HepG2 (cell line): ENCODE results near the gene GJC2. TPM values are rescaled to one million over a fixed set of nuclear protein-coding genes. Genes with fewer than 3 reads are reported as not detected.

Experiments used
- ATAC-seq: fragments of 200-7000 bp; cut with Tn5 transposase; 3 replicates; pipeline ENCODE4 v1.9.1; 2020; ENCODE audit warnings: mild to moderate bottlenecking, moderate library complexity
- BruUV-seq: library from RNA; stranded (reverse); fragments of 400-500 nt; replicated peaks from 2 replicates; lab custom pipeline; 2021; lab: Mats Ljungman, UMichigan
- CTCF ChIA-PET: fragments of 300-600 bp; formaldehyde crosslinking; extraction: SDS; loops from one replicate; lab custom pipeline; 2021; ENCODE audit warnings: low total read pairs, inconsistent platforms, low intra/inter-chr PET ratio; lab: Yijun Ruan, JAX
- POLR2A ChIA-PET: fragments of 350-600 bp; sonication (Branson Sonifier 250); formaldehyde crosslinking; loops from one replicate; lab custom pipeline; 2020; ENCODE audit warnings: antibody characterized with exemption, inconsistent platforms; lab: Yijun Ruan, JAX
- DNase-seq: peaks from one replicate; pipeline ENCODE4 v3.0.0-alpha.2; 2015; ENCODE audit warnings: low spot score
- FAIRE-seq: peaks from 3 replicates; lab custom pipeline; 2011; peaks lifted over from hg19 to GRCh38; lab: Jason Lieb, UNC
- H2AFZ ChIP-seq: one replicate; pipeline ENCODE4 v1.6.1; 2011; ENCODE audit warnings: low read length, inconsistent platforms
- H3K27ac ChIP-seq: fragments of 300-600 bp; 3 replicates; pipeline ENCODE4 v1.8.0; 2011; ENCODE audit warnings: mixed run types, mild to moderate bottlenecking, mixed read lengths, low read length, inconsistent platforms; ENCODE audit not compliant: insufficient read depth; ENCODE audit errors: extremely low read length
- H3K27me3 ChIP-seq, 2 experiments: fragments of 200-600 bp in 1 of 2; 2 replicates in 1 of 2; 3 replicates in 1 of 2; pipeline versions ENCODE4 v1.6.0 to v1.8.0; 2011; ENCODE audit warnings: low read length in 2 of 2, mild to moderate bottlenecking in 2 of 2, moderate library complexity in 2 of 2, inconsistent platforms in 1 of 2; ENCODE audit not compliant: insufficient read depth in 2 of 2, control insufficient read depth in 1 of 2
- H3K36me3 ChIP-seq, 2 experiments: fragments of 200-600 bp in 1 of 2; replicated peaks in 1 of 2; 2 replicates in 1 of 2; 3 replicates in 1 of 2; pipeline versions ENCODE4 v1.5.1 to v1.8.0; 2011; ENCODE audit warnings: low read length in 2 of 2, inconsistent platforms in 1 of 2; ENCODE audit not compliant: insufficient read depth in 2 of 2, control insufficient read depth in 1 of 2
- H3K4me1 ChIP-seq: 2 replicates; pipeline ENCODE4 v1.5.1; 2012; ENCODE audit warnings: low read length, inconsistent platforms; ENCODE audit not compliant: insufficient read depth
- H3K4me2 ChIP-seq: 2 replicates; pipeline ENCODE4 v1.6.0; 2011; ENCODE audit warnings: low read depth, low read length, inconsistent platforms
- H3K4me3 ChIP-seq, 3 experiments: fragments of 200-600 bp in 1 of 3; sonication (generic), shearing (Covaris generic) in 1 of 3; replicated peaks in 1 of 3; 2 replicates each; pipeline ENCODE4 v1.5.1; 2011 to 2016; ENCODE audit warnings: low read length in 3 of 3, inconsistent platforms in 2 of 3, low read depth in 2 of 3, mild to moderate bottlenecking in 2 of 3, control low read depth in 1 of 3, mixed read lengths in 1 of 3; ENCODE audit not compliant: insufficient read depth in 1 of 3
- H3K79me2 ChIP-seq: one replicate; pipeline ENCODE4 v1.6.1; 2011; ENCODE audit warnings: low read length, inconsistent platforms; ENCODE audit not compliant: insufficient read depth
- H3K9ac ChIP-seq: 2 replicates; pipeline ENCODE4 v1.6.0; 2011; ENCODE audit warnings: mild to moderate bottlenecking, low read depth, low read length, inconsistent platforms; ENCODE audit not compliant: insufficient read depth
- H3K9me3 ChIP-seq: 2 replicates; pipeline ENCODE4 v1.5.1; 2012; ENCODE audit warnings: mild to moderate bottlenecking, low read length
- H4K20me1 ChIP-seq: 2 replicates; pipeline ENCODE4 v1.6.0; 2011; ENCODE audit warnings: inconsistent platforms, mild to moderate bottlenecking, low read length, moderate library complexity; ENCODE audit not compliant: insufficient read depth
- CSRNP1 ChIP-seq: sonication (generic); formaldehyde crosslinking; IDR thresholded peaks from 2 replicates; pipeline ENCODE4 v1.8.1; 2023; ENCODE audit warnings: mild to moderate bottlenecking, missing genetic modification reagents
- DZIP1 ChIP-seq: sonication (generic); formaldehyde crosslinking; IDR thresholded peaks from 2 replicates; pipeline ENCODE4 v1.5.0; 2020; ENCODE audit warnings: mild to moderate bottlenecking, missing genetic modification reagents
- EED ChIP-seq: sonication (generic); formaldehyde crosslinking; IDR thresholded peaks from 2 replicates; pipeline ENCODE4 v1.5.0; 2020; ENCODE audit warnings: mild to moderate bottlenecking, missing genetic modification reagents
- IRF2 ChIP-seq: IDR thresholded peaks from 2 replicates; pipeline ENCODE4 v1.6.1; 2018; ENCODE audit warnings: missing genetic modification reagents, missing compliant biosample characterization
- MYC ChIP-seq: sonication (generic); formaldehyde crosslinking; IDR thresholded peaks from 2 replicates; pipeline ENCODE4 v1.9.0; 2021; ENCODE audit warnings: missing genetic modification reagents, borderline replicate concordance
- U2AF1 ChIP-seq: fragments of 200-400 bp; formaldehyde crosslinking; optimal IDR thresholded peaks from 2 replicates; pipeline ENCODE3; 2017; ENCODE audit warnings: mild to moderate bottlenecking, low read depth, low read length
- U2AF2 ChIP-seq: fragments of 200-400 bp; formaldehyde crosslinking; IDR thresholded peaks from 2 replicates; pipeline ENCODE4 v1.6.1; 2017; ENCODE audit warnings: low read depth, mild to moderate bottlenecking, low read length
- ZFY ChIP-seq: sonication (generic); formaldehyde crosslinking; IDR thresholded peaks from 2 replicates; pipeline ENCODE4 v1.4.0; 2020; ENCODE audit warnings: missing genetic modification reagents
- ZNF101 ChIP-seq: sonication (generic); formaldehyde crosslinking; IDR thresholded peaks from 2 replicates; pipeline ENCODE4 v1.4.0; 2020; ENCODE audit warnings: mild to moderate bottlenecking, low read depth, missing genetic modification reagents, borderline replicate concordance
- ZNF687 ChIP-seq: sonication (generic); formaldehyde crosslinking; IDR thresholded peaks from 2 replicates; pipeline ENCODE4 v1.5.1; 2020; ENCODE audit warnings: mild to moderate bottlenecking, missing genetic modification reagents, moderate library complexity
- ZNF720 ChIP-seq: sonication (generic); formaldehyde crosslinking; IDR thresholded peaks from 2 replicates; pipeline ENCODE4 v1.4.0; 2020; ENCODE audit warnings: missing genetic modification reagents
- WGBS: methylation state at CpG from one replicate; pipeline ENCODE4 v1.1.6; 2017; ENCODE audit warnings: low lambda C conversion rate; 5-methylcytosine and 5-hydroxymethylcytosine counted together
- in situ Hi-C: cut with HindIII; loops from 2 replicates; pipeline ENCODE4 v1.10.0; 2017; ENCODE audit warnings: low pct_unique_long_range_greater_than_20kb; ENCODE audit not compliant: extremely low pct_ligation_motif_present
- intact Hi-C: fragments of 100-400 bp; cut with micrococcal nuclease; formaldehyde crosslinking; loops from one replicate; pipeline ENCODE4 v1.10.0; 2022; ENCODE audit not compliant: unreplicated experiment
- polyA plus RNA-seq, 8 experiments: library from polyadenylated mRNA; depleted of rRNA in 3 of 8; stranded (reverse) in 7 of 8; unstranded in 1 of 8; fragments of >200 nt; fragmentation: Illumina TruSeq in 4 of 8; extraction: Trizol in 4 of 8; gene quantifications; 2 replicates each; pipeline versions ENCODE4 v1.2.1 to v1.2.3, GENCODE V29; 2011 to 2016; ENCODE audit warnings: low read depth in 4 of 8, missing spikeins in 1 of 8, mixed read lengths in 1 of 8; ENCODE audit not compliant: insufficient read depth in 1 of 8
- total RNA-seq, 5 experiments: library from RNA; depleted of rRNA; stranded (reverse); fragments of >200 nt; fragmentation: Illumina TruSeq; extraction: Trizol; gene quantifications; 2 replicates each; pipeline ENCODE4 v1.2.3, GENCODE V29; 2016; ENCODE audit warnings: low read depth in 1 of 5

The GJC2 gene
- total and polyA plus RNA-seq, 2 of the 13 experiments (the other 11 are each of a cell fraction or from before 2014, with no cell fraction given), result 1.6 to 3.8 TPM

GRCh38 chr1:228141226-228142044 lies 8.3 kb upstream of the GJC2 start:
- H2AFZ ChIP-seq, result no peak overlapping the region
- H3K27me3 ChIP-seq, result no peaks in the 10 kb centered on the region; a peak in 1 of 5 replicates
- ATAC-seq (peak; percentile 2; the same call in 2 of the 3 replicates), FAIRE-seq (no peak), DNase-seq (no peak)
- peaks cover 23% of the 10 kb centered on the region; the same call in 1 of the 2 replicates for H4K20me1 ChIP-seq
- no TSS peak for BruUV-seq
- peak overlapping the region; percentile 95 for H3K4me2 ChIP-seq
- intact Hi-C loops (loop anchor here (2.0 kb wide), 1 partner anchor 31 kb away; no protein-coding TSS in a partner anchor), in situ Hi-C loops (no loop called here)
- H3K79me2 ChIP-seq, result peaks cover 57% of the 10 kb centered on the region
- H3K9ac ChIP-seq, result peak overlapping the region; percentile 97
- ChIA-PET CTCF (no interaction called here), POLR2A (interaction anchor here (1.3 to 5.6 kb wide), 3 partner anchors 9 to 24 kb away, joined by 11 to 38 read pairs (median 11); partner anchors contain the start of genes GJC2 and IBA57)
- peaks cover 42% of the 10 kb centered on the region for H3K4me1 ChIP-seq
- 30% methylated on average over 14 of the region's 27 CpGs for whole genome bisulfite sequencing
- peak overlapping the region; percentile 94 to 98 (median 96) for H3K4me3 ChIP-seq
- H3K36me3 ChIP-seq, result peaks cover 4 to 11% of the 10 kb centered on the region in 2 experiments; a peak in 4 of 5 replicates
- H3K9me3 ChIP-seq, result no peaks in the 10 kb centered on the region
- peak overlapping the region; percentile 75 for H3K27ac ChIP-seq
- TF ChIP-seq U2AF2 (no peak), U2AF1 (no peak), IRF2 (CRISPR knock-in tag) (0 out of 2 replicates have a peak, but pooled peaks have one; percentile 46), ZFY (CRISPR knock-in tag) (peak; percentile 28; the same call in 1 of the 2 replicates), ZNF101 (CRISPR knock-in tag) (no peak), CSRNP1 (CRISPR knock-in tag) (0 out of 2 replicates have a peak, but pooled peaks have one; percentile 58), ZNF720 (no peak), MYC (CRISPR knock-in tag) (peak; percentile 46; the same call in 1 of the 2 replicates), DZIP1 (0 out of 2 replicates have a peak, but pooled peaks have one; percentile 44), EED (CRISPR knock-in tag) (0 out of 2 replicates have a peak, but pooled peaks have one; percentile 50), ZNF687 (CRISPR knock-in tag) (peak; percentile 82)
